GM10266 (cell line): ENCODE measurements around the gene PDZRN3.

Experiments used
- DNase-seq: peaks from one replicate; pipeline ENCODE4 v3.0.0; 2012; ENCODE audit errors: extremely low spot score
- CTCF ChIP-seq: IDR thresholded peaks from 2 replicates; pipeline ENCODE4 v1.5.1; 2012; ENCODE audit warnings: mild to moderate bottlenecking, low read depth; ENCODE audit not compliant: control insufficient read depth, insufficient read depth; ENCODE audit errors: missing control alignments

PDZRN3 gene

GRCh38 chr3:73525591-73525990 lies 99.2 kb downstream of the PDZRN3 start:
- no peak for TF ChIP-seq CTCF
- no peak for DNase-seq

GRCh38 chr3:73523661-73524060 lies 101.1 kb downstream of the PDZRN3 start:
- TF ChIP-seq CTCF, result no peak
- DNase-seq, result no peak

GRCh38 chr3:73521734-73522336 lies 102.9 kb downstream of the PDZRN3 start:
- no peak for TF ChIP-seq CTCF
- no peak for DNase-seq

GRCh38 chr3:73520931-73521461 lies 103.7 kb downstream of the PDZRN3 start:
- no peak for TF ChIP-seq CTCF
- DNase-seq, result no peak

GRCh38 chr3:73516631-73517030 lies 108.1 kb downstream of the PDZRN3 start:
- TF ChIP-seq CTCF, result no peak
- no peak for DNase-seq

GRCh38 chr3:73513260-73513659 lies 111.5 kb downstream of the PDZRN3 start:
- no peak for DNase-seq
- no peak for TF ChIP-seq CTCF
